H7 (cell line): ENCODE results near the gene ZNHIT6. TPM values are rescaled to one million over a fixed set of nuclear protein-coding genes. Genes with fewer than 3 reads are reported as not detected.

Source experiments
- DNase-seq: peaks from one replicate; pipeline ENCODE4 v3.0.0; 2012
- H3K27me3 ChIP-seq: 2 replicates; pipeline ENCODE4 v1.6.0; 2011; ENCODE audit warnings: mild to moderate bottlenecking, low read length; ENCODE audit not compliant: control insufficient read depth, insufficient read depth
- H3K36me3 ChIP-seq: replicated peaks from 2 replicates; pipeline ENCODE4 v1.5.1; 2011; ENCODE audit warnings: low read length; ENCODE audit not compliant: control insufficient read depth, insufficient read depth
- H3K4me3 ChIP-seq: 2 replicates; pipeline ENCODE4 v1.5.1; 2011; ENCODE audit warnings: low read depth, mild to moderate bottlenecking, control low read depth, low read length, moderate library complexity; ENCODE audit not compliant: insufficient read depth
- total RNA-seq: library from RNA; depleted of rRNA; stranded (reverse); fragments of >200 nt; shearing (Covaris generic); gene quantifications from 2 replicates; pipeline ENCODE4 v1.2.3, GENCODE V29; 2014; rRNA removed

The ZNHIT6 gene
- total RNA-seq, 1 experiment from 2014 or later: 6.9 TPM

DNA sequence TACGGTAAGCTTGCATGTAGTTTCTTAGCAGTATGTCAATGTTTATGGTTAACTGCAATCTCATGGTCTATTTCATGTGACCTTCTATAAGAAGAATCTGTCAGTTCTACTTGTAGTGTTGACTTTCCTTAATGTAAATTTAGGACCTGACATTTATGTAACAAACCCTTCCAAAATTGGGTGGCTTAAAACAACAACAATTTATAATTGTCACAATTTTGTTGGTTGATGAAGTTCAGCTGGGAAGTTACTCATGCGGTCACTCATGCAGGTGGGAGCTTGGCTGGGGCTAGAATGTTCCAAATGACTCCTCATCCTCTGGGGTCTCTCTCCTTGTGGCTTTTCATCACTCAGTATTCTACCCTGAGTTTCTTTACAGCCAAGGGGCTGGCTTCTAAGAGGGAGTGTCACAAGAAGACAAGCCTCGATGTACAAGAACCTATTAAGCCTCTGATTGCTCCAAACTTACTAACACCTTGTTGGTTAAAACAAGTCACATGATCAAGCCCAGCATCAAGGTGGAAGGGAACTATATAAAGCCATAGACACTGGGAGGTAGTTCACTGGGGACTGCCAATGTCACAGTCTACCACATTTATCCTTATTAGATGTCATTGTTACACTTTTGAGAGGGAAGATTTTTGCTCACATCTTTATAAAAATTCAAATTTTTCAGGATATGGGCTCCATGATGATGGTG lies 103.8 kb downstream of the ZNHIT6 start:
- no peaks in the 10 kb centered on the region; the same call in 1 of the 2 replicates for H3K27me3 ChIP-seq
- DNase-seq: no peak
- H3K36me3 ChIP-seq: no peaks in the 10 kb centered on the region
- H3K4me3 ChIP-seq: no peak overlapping the region

DNA sequence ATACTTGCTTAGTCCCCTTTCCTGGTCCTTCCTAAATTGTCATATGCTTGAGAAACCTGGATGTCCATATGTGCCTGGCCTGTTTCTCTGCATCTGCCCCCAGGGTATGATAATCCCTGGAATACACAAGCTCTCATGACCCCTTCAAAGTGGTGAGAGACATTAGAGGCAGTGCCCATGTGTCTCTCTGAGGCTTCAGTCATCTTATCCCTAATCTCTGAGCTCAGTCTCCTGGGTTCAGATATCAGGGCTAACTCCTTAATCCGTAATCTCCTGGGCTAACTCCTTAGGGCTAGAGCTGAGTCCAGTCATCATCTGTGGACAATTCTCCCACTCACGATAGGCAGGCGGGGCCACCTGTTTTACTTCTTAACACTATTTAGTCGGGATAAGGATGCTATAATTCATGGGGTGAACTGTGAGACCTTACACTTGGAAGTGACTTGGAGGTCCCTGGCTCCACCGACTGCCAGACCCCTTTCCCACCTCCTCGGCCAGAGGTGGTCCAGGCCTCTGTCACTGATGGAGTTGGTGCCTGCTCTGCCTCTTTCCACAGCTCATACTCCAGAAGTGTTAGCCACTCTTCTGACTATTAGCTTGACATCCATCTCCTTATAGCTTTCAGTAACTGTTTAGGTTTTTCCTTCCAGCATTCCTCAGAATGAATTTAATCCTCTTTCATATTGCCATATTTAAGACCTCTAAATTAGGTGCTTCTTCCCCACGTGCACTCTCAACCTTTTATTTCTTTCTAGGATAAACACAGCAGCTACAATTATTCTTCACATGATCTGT lies 105.0 kb downstream of the ZNHIT6 start:
- H3K4me3 ChIP-seq: no peak overlapping the region
- H3K27me3 ChIP-seq: no peaks in the 10 kb centered on the region; the same call in 1 of the 2 replicates
- DNase-seq: no peak
- no peaks in the 10 kb centered on the region for H3K36me3 ChIP-seq

DNA sequence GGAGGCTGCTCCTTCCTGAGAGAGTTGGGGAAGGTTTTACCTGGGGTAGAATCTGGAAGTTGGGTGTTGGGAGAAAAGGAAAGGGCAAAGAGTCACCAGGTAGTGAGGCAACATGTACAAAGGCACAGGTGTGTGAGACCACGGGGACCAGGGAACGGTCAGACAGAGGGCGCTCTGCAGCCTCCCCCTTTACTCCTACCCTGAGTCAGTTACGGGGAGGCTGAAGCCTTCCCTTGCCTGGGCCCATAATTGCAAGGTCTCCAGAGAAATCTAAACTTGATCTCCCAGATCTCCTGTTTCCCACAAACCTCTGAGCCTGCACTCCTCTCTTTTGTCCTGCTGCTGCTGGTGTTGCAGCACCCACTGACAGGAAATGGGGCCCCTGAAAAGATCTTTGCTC lies 105.7 kb downstream of the ZNHIT6 start:
- DNase-seq: no peak
- H3K4me3 ChIP-seq: no peak overlapping the region
- H3K36me3 ChIP-seq: no peaks in the 10 kb centered on the region
- H3K27me3 ChIP-seq: no peaks in the 10 kb centered on the region; the same call in 1 of the 2 replicates

DNA sequence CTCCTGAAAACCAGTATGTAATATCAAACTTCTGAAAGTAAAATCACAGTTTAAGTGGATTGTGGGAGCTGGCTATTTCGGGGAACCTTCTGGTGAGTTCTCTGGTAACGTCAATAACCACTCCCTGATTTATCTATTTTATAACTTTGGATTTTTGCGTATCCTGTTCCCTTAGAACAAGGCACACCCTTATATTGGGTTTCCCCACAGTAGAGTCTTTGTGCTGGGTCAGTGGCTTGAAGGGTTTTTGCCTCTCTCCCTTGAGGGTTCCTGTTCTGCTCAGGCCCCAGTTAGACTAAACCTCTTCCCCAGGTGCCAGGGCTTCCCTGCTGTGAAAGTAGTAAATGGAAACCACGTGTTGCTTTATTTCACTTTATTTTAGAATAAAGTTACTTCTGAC lies 106.3 kb downstream of the ZNHIT6 start:
- H3K27me3 ChIP-seq: no peaks in the 10 kb centered on the region; the same call in 1 of the 2 replicates
- DNase-seq: no peak
- H3K4me3 ChIP-seq: no peak overlapping the region
- H3K36me3 ChIP-seq: no peaks in the 10 kb centered on the region

DNA sequence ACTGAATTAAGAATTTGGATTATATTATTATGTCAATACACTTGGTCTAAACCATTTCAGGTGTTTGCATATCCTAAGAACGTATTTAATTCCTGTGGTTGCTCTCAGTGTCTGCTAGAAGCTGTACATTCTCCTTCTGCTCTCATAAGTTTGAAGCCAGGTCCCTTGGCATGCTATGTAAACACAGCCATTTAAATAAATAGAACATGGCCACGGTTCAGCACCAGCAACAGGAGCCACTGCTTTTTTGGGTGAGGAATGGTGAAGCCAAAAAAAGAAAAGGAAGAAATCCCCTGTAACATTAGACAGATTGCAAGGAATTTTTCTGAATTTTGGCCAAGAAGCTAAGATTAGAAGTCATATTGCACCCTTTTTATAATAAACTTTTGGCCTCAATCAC lies 108.6 kb downstream of the ZNHIT6 start:
- DNase-seq: no peak
- H3K4me3 ChIP-seq: no peak overlapping the region
- H3K27me3 ChIP-seq: no peaks in the 10 kb centered on the region; the same call in 1 of the 2 replicates
- H3K36me3 ChIP-seq: no peaks in the 10 kb centered on the region

Other genes starting within 250 kb of the ZNHIT6 start
- gene DDAH1, start 243.3 kb downstream of the ZNHIT6 start, total RNA-seq: 33.3 and 39.3 TPM in 2 replicates
- 9.4 and 9.9 TPM in 2 replicates for gene CCN1, start 127.7 kb downstream of the ZNHIT6 start, total RNA-seq